ENCODE measurements around the gene ZDHHC14.
"Not testable (repeated sequence)": the region's sequence is repeated elsewhere in the genome, so short reads cannot be mapped to it uniquely, and the experiment has no call there.

The ZDHHC14 gene

DNA sequence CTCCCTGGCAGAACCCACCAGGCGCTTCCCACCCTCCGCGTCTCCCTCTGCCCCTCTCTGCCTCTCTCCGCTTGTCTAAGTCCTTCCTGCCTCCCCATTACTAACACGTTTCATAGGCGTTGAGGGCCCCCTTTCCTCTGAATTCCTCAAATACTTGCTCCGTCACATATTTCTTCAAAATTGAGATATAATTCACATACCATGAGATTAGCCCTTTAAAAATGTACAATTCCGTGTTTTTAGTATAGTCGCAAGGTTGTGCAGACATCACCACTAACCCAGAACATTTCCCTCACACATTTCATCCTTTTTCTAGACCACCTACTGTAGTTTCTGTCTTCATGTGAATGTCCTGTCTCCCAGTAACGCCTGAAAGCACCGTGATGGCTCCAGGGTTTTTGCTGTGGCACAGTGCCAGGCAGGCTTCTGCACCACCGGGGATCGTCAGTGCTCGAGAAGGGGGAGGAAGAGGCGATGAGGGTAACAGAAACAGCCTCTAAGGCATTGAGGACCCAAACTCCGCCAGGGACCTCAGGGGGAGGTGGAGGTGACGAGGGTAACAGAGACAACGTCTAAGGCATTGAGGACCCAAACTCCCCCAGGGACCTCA lies 300.2 kb downstream of the ZDHHC14 start:
- no peak for DNase-seq (ENCODE audit: low read depth in 4 of 4, low spot score in 1 of 4)

DNA sequence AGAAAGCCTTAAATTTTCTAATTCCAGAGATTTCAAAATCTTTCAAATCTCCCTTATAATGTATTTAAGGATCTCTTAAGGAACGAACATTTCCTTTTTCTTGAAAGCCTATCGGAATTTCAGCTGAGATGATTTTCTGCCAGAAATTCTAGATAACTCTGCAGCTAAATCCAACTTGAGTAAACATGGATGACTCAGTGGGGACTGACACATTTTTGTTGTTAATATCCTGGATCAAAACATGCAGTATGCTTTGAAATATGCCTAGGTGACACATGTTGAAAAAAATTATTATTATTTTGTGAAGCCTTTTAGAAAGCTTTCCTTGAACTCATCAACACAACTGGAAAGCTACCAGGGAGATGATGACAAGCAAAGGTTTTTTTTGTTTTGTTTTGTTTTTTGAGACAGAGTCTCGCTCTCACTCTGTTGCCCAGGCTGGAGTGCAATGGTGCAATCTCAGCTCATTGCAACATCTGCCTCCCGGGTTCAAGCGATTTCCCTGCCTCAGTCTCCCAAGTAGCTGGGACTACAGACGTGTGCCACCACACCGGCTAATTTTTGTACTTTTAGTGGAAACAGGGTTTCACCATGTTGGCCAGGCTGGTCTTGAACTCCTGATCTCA lies 302.0 kb downstream of the ZDHHC14 start:
- no peak for DNase-seq (ENCODE audit: low read depth in 4 of 4, low spot score in 1 of 4)

DNA sequence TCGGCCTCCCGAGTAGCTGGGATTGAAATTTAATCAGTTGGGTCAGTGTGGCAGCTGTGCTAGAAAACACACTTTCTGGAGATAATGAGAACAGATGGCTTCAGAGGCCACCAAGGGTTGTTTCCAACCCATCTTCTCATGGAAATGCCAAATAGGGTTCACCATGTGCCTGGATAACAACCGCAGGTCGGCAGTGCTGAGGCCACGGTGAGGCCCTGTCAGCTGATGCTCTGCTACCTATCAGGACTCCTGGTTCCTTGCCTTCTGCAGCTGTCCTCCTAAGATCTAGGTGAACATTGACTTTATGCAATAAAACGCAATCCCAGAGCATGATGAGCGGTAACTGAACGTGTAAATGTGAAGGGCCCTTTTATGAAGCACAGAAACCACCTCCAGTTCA lies 302.7 kb downstream of the ZDHHC14 start:
- DNase-seq (ENCODE audit: low read depth in 4 of 4, low spot score in 1 of 4): no peak

DNA sequence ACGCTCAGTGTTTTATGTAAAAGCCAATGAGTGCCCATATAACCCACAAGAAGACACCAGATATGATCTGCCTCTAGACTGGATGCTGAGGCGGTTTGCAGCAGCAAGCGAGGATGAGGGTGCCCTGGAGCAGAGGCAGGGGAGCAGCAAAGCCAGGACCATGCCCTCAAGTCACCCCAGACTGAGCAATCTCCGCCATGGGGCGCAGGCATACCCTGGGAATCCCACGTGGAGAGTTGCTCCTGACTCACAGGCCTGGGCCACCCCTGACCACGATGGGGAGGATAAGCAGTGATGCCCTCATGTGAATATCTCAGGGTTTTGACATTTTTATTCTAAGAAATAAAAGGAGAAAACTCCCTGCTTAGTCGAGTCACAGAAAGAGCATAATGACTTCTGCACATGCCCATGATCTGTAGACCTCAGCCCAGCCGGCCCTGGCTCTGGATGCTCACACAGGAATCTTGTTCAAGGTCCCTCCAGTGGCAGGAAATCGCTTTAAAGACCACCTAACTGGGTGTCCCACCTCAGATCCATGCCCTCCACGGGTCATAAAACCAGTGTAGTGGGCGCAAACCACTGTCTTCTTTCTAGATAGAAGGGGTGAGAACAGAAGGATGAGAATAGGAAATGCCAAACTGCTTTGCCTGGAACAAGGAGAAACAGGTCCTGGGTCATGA lies 303.8 kb downstream of the ZDHHC14 start:
- DNase-seq (ENCODE audit: low read depth in 4 of 4, low spot score in 1 of 4): no peak

DNA sequence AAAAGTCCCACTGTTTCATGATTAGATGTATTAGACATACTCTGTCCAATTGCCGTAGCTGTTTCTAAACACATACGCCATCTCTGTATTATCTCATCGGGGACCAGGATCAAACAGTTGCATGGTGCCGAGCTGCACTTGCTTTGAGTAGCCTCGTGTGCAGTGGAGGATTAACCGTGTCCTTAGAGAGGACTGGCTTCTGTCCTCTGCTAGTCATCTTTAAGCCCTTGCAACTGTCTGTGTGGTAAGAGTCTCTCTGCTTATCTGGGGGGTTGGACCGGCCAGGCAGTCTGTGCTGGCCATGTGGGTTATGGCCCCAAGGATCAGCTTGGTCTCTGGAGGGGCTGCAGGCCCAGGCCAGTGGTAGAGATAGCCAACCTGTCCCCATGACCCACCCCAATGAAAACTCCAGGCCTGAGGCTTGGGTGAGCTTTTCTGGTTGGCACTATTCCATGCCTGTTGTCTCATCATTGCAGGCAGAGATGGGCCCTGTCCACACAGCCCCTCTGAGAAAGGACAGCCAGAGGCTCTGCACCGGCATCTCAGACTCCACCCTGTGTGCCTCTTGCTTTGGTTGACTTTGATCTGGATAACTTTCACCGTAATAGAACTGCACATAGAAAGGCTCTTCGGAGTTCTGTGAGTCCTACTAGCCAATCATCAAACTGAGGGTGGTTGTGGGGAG lies 304.7 kb downstream of the ZDHHC14 start:
- DNase-seq (ENCODE audit: low read depth in 4 of 4, low spot score in 1 of 4): no peak

DNA sequence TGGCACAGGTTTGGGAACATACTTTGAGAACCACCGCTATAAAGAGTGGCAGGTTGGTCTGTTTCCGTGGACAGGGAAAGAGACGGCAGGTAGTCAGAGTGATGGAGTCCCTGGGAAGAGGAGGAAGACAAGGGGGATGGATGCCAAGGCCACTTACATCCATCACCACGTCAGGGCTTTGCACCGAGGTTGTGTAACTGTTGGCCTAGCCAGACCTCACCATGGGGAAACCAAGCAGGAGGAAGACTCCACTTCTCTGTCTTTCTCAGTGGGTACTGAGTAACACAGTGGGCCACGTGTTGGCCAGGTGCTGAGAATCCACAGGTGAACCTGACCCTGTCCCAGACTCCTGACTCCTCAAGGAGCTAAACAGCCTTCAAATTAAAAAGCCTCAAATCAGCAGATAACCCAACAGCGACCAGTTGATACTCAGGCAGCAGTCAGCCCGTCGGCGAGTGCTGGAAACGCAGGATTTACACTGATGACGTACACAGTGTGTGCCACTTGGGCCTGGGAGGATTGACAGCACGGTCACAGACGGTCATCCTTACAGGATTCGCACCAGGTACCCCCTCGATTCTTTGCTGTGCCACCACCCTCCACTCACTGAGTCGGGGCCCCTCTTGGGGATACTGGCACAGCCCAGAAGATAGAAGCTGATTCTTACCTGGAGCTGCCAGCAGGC lies 307.4 kb downstream of the ZDHHC14 start:
- no peak for DNase-seq (ENCODE audit: low read depth in 4 of 4, low spot score in 1 of 4)

DNA sequence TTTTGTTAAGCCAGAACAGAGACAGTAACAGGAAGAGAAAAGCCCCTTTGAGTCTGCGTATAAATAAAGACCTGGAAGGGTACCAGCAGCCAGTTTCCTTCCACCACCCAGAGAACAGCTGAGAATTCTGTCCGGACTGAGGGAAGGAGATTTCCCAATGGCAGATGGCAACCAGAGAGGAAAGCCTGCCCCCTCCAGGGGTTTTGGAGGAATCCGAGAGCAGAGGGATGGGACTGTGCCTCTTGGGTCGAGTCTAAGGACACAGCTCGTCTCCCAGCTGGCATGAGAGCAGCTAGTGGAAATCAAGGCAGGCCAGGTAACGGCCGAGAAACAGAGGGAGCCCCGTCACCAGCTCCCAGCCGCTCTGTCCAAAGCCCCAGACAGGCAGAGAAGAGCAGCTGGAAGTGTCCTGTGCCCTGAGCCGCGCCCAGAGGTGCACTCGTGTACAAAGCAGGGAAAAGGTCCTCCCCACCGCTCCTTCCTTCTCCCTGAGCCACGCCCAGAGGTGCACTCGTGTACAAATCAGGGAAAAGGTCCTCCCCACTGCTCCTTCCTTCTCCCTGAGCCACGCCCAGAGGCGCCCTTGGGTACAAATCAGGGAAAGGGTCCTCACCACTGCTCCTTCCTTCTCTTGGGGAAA lies 308.1 kb downstream of the ZDHHC14 start:
- DNase-seq (ENCODE audit: low read depth in 4 of 4, low spot score in 1 of 4): no peak

DNA sequence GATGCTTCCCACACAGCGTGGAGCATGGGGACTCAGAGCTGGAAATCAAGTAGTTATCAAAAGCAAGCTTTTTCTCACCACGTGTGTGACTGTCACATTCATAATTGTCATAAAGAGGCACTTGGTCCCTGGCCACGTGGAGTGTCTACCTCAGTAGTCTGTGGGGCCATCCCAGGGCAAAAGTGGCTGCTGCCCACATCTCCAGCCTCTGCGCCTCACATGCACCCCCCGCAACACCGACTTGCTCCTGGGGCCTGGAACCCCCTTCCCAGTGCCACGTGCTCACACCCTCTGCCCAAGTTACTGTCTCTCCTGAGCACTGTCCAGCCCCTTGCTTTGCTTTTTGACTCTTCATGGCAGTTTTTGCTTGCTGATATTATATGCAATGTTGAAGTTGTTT lies 308.9 kb downstream of the ZDHHC14 start:
- no peak for DNase-seq (ENCODE audit: low read depth in 4 of 4, low spot score in 1 of 4)

DNA sequence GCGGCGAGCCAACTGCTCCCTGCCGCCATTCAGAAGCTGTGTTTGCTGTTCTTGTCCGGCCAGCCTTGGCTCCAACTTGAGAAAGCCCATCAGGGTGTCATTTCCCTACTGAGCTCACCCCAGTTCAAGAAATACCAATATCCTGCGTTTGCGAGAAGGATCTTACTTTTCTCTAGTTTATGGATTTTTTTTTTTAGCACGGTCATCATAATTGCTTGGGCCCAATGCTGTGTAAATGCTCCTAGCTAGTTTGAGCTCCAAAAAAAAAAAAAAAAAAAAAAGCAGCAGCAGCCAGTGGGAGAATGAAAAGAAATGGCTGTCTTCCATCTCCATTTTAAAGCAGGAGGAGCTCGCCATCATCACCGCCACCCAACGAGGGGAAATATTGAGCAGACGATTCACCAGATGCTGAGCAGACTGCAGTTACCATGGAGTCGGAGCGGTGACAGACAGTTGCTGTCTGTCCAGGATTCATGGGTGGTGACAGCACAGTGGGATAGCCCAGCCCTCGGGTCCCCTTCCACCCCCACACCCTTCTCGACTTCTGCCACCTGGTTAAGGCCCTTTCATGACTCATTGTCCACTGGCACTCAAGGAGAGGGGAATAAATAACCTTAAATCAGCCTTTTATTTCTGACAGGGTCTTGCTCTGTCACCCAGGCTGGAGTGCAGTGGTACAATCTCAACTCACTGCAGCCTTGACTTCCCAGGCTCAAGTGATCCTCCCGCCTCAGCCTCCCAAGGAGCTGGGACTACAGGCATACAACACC lies 309.6 kb downstream of the ZDHHC14 start:
- DNase-seq (ENCODE audit: low read depth in 4 of 4, low spot score in 1 of 4): no peak

DNA sequence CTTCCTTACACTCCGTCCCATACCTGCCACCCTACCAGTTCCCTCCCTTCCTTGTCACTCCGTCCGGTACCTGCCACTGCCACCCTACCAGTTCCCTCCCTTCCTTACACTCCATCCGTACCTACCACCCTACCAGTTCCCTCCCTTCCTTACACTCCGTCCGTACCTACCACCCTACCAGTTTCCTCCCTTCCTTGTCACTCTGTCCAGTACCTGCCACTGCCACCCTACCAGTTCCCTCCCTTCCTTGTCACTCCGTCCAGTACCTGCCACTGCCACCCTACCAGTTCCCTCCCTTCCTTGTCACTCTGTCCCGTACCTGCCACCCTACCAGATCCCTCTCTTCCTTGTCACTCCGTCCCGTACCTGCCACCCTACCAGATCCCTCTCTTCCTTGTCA lies 310.6 kb downstream of the ZDHHC14 start:
- not testable (repeated sequence) for DNase-seq (ENCODE audit: low read depth in 4 of 4, low spot score in 1 of 4)

DNA sequence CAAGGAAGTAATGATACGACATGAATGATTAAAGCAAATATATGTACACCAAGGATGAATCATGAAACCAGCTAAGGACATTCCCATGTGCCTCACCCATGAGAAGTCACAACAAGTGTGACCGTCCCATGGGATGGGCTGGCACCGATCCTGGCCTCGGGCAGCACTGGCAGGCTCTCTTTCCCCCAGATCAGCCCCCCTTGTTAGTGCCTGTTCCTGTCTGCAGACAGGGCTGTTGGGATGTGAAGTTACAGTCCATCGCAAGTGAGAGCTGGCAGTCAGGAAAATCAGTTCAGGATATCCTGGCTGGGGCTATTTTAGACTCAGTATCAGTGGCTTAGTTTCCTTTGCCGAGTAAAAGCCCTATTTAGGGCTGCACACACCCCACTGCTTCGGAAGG lies 312.9 kb downstream of the ZDHHC14 start:
- DNase-seq (ENCODE audit: low read depth in 4 of 4, low spot score in 1 of 4): no peak

DNA sequence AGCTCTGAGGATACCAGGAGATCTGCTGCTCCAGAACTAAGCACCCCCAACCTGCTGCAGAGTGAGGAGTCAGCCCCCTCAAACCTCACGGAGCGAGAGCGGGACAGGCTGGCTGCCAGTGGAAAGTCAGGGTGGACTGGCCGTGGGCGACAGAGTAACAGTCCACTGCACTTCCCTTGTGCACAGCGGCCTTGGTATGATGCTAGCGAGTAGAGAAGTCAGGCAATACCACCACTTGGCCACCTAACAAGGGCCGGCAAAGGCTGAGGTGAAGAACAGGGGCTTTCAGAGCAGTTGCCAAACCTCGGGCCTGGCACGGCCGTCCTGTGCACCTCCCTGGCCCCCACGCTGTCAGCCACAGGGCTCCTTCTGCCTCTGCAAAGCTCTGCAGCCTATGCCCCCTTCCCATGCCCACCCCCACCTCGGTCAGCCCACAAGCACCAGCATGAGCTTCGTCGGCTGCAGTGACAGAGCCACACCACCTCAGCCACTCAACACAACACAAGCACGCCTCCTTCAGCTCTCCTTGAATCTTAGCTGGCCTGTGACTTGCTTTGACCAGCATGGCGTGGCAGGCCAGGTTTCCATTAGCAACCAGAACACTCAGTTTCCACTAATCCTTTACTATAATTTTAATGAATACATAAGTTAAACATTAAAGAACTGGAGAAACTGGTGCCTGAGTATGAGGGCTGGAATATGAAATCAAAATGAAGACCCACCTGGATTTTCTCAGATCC lies 314.5 kb downstream of the ZDHHC14 start:
- DNase-seq (ENCODE audit: low read depth in 4 of 4, low spot score in 1 of 4): no peak

DNA sequence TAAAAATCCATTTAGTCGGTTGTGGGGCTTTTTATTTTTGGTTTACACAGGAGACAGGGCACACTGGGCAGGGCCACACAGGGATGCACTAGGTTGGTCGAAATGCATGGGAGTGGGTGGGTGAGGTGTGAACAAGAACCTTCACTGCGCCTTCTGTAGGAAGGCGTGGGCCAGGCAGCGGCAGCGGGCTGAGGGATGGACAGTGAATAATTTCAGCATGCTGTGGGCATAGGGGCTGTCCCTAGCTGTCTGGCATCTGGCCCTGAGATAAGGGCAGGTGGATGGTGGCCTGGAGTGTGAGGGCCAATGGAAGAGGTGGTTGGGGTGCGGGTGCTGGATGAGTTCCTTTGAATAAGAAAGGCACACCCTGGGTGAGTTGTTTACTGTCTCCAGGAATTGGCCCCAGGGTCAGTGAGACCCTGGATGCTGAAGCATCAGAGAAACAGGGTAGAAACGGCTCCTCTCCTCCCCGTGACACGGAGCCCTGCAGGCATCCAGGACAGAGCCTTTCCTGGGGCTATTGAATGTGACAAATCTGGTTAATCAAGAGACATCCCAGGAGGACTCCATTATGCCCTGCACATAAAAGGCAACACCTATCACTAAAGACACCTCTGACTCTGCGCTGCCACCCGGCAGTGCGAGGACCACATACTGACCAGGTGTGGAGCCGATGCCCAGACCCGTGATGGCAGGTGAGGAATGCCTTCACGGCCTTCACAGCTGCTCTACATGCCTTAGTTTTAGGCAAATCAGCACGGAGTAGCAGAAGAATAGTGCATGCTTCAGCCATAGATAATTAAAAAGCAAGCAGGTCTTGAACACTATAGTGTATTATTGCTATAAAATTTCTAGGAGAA lies 319.0 kb downstream of the ZDHHC14 start:
- DNase-seq (ENCODE audit: low read depth in 4 of 4, low spot score in 1 of 4): no peak

DNA sequence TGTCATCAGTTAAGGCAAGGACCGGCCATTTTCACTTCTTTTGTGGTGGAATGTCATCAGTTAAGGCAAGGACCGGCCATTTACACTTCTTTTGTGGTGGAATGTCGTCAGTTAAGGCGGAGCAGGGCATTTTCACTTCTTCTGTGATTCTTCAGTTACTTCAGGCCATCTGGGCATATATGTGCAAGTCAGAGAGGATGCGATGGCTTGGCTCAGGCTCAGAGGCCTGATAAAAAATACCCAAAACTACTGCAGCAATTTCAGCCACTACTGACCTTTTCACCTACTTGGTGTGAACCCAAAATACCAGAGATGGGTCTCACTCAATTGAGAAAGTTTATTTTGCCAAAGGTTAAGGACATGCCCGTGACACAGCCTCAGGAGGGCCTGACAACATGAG lies 325.4 kb downstream of the ZDHHC14 start:
- not testable (repeated sequence) for DNase-seq (ENCODE audit: low read depth in 4 of 4, low spot score in 1 of 4)

DNA sequence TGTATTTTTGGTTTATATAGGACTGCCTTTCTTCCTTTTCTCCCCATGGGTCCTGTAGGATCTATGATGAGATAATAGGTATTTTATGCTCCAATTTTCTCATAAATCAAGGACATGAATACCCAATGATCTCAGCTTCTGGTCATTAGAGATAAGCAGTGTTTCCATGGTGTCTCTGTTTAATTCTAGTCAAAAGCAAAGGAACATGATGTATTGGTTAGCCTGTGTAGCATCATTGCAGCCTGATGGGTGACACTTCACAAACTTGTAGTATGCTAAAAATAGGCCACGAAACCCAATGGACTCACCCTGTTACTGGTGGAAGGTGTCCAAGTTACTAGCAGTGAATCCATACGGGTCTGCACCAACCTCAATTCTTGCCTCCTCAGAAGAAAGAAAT lies 325.9 kb downstream of the ZDHHC14 start:
- no peak for DNase-seq (ENCODE audit: low read depth in 4 of 4, low spot score in 1 of 4)

DNA sequence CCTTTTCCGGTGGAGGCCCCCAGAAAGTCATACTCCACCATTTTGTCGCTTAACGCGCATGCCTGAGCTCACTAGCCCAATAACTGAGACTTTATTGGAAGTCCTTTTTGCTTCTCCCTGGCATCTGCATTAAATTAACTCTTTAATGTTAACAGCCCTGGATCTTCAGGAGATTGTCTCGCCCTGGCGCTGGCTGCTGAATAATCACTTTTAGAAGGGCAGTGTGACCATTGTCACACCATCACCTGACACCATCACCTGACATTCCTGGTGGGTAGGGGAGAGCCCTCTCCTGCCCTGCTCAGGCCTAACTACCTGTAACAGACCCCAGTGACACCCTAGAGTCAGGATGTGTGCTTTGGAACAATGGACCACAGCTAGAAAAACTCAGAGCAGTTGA lies 326.6 kb downstream of the ZDHHC14 start:
- no peak for DNase-seq (ENCODE audit: low read depth in 4 of 4, low spot score in 1 of 4)

DNA sequence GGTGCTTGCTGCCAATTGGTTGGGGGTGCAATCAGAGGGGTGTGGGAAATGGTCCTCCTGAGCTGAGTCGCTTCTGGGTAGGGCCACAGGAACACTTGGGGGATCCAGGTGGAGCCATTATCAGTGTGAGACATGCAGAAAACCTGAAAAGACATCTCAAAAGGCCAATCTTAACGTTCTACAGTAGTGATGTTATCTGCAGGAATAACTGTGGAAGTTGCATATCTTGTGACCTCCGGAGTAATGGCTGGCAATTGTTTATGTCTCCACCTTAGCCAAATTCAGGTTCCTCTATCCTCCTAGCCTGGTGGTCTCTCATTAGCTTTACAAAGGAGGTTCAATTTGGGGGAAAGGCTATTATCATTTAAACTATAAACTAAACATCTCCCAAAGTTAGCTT lies 327.2 kb downstream of the ZDHHC14 start:
- DNase-seq (ENCODE audit: low read depth in 4 of 4, low spot score in 1 of 4): no peak

DNA sequence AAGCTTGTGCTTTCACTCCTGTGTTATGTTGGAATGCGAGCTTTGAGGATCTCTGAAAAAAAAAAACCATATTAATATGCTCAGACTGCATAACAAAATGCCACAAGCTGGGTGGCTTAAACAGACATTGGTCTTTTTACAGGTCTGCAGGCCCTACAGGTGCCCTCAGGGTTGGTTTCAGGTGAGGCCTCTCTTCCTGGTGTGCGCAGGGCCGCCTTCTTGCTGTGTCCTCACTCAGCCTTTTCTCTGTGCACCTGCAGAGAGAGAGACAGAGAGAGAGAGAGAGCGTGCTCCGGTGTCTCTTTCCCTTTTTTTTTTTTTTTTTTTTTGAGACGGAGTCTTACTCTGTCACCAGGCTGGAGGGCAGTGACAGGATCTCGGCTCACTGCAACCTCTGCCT lies 327.9 kb downstream of the ZDHHC14 start:
- no peak for DNase-seq (ENCODE audit: low read depth in 4 of 4, low spot score in 1 of 4)

DNA sequence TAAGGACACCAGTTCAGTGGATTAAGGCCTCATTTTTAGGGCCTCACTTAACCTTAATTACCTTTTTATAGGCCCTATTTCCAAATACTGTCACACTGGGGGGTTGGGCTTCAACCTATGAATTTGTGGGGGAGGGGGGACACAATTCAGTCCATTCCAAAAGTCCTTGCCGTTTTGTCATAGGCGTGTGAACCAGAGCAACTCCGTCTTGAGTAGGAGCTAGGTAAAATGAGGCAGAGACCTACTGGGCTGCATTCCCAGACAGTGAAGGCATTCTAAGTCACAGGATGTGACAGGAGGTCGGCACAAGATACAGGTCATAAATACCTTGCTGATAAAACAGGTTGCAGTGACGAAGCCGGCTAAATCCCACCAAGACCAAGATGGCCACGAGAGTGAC lies 328.6 kb downstream of the ZDHHC14 start:
- no peak for DNase-seq (ENCODE audit: low read depth in 4 of 4, low spot score in 1 of 4)

All from stimulated activated CD4-positive, alpha-beta T cell treated with anti-CD3 and anti-CD28 coated beads, Interleukin-1b, Interleukin-23, amount 100 ng/mL, for 24 hours (primary cell).